ENCODE results near the gene GALR1.
"Not testable (repeated sequence)": the region's sequence is repeated elsewhere in the genome, so short reads cannot be mapped to it uniquely, and the experiment has no call there.

The GALR1 gene

DNA sequence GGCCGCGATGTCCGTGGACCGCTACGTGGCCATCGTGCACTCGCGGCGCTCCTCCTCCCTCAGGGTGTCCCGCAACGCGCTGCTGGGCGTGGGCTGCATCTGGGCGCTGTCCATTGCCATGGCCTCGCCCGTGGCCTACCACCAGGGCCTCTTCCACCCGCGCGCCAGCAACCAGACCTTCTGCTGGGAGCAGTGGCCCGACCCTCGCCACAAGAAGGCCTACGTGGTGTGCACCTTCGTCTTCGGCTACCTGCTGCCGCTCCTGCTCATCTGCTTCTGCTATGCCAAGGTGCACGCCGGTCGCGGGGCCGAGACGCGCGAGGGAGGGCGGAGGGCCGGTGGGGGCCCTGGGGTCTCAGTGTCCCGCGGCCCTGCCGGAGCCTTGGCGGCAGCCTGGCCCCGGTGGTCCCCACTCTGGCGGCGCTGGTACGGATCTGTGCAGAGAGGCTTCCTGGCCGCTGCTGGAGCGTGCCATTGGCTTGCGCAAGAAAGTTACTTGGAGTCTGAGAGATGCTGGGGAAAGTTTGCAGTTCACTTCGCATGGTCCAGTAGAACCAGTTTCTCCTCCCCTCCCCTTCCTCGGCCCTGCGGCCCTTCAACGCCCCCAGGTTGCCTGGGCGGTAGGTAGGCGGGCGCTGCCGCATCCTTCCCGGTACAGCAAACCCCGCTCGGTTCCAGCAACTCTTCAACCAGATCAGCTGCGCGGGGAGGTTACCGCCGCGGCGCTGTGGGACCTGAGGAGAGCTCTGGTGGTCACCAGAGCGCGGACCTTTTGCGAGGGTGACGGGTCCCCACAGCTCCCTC lies 1.5 kb downstream of the GALR1 start:
- no peak for DNase-seq (ENCODE audit: low read depth in 2 of 2)

DNA sequence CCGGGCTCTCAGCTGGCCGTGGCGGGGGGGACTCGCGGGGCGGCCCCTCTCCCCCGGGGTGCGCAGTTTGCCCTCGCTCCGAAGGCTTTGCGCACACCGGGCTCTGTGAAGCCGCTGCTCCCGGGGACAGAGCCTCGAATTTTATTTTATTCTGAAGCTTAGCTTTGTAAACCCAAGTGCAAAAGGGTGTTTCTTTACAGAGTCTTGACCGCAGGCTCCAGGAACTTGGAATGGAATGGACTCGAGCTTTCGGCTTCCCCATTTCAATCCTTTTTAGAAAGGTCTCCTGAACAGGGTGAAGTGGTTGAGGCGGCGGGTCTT lies 2.0 kb downstream of the GALR1 start:
- DNase-seq (ENCODE audit: low read depth in 2 of 2): no peak

DNA sequence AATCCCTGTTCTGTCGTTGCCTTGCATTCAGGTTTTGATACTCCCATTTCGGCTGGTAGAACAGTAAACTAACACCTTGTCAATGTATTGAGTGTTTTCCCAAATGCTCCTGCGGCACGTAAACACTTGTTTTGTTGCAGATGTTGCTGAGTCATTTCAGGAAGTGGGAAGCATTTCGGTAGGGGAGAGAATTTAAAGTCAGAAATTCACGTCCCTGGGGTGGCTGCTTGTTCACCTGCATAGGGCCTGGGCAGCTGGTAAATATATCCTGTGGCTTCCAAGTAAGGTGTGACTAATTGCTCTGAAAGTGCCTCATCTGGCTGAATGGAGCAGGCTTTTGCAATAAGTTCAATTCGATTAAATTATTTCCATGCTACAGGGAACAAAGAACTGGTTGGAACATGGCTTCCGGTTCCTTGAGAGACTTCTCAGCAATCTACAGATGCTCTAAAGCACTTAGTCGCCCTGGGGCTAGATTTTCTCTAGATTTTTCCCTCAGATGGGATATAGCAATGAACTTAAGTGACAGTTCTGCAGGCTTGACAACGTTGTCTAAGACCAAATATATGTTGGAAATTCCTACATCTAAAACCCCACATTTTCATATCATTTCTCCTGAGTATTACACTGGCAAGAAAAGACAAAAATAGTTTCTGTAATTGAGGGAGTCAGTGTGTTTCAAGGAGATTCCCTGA lies 5.2 kb downstream of the GALR1 start:
- DNase-seq (ENCODE audit: low read depth in 2 of 2): no peak

DNA sequence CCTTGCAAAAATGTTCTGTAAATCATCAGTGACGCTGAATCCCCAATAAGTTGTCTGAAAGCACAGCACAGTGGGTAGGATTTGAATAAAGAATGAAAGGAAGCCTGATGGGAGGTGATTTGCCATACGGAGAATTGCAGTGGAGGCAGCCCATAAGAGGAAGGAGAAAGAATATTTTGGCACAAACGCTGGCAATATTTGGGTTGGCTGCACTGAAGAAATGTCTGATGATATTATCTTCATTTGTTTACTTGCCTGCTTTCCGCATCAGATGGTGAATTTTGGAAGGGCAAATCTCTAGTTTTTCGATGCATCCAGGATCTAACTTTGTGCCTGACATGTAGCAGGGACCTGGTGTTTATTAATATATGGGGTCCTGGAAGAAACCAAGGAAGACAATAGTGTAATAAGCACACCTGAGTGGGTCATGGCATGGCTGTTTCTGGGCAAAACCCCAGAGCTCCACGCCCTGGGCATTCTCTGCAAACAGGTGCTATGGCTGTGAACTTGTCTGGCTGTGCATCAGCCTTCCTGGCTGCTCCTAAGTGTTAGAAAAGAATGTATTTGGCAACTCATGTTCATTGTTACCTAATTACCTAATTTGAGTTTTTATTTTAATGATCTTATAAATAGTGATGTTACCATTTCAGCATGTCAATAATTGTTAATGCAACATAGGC lies 5.9 kb downstream of the GALR1 start:
- no peak for DNase-seq (ENCODE audit: low read depth in 2 of 2)

DNA sequence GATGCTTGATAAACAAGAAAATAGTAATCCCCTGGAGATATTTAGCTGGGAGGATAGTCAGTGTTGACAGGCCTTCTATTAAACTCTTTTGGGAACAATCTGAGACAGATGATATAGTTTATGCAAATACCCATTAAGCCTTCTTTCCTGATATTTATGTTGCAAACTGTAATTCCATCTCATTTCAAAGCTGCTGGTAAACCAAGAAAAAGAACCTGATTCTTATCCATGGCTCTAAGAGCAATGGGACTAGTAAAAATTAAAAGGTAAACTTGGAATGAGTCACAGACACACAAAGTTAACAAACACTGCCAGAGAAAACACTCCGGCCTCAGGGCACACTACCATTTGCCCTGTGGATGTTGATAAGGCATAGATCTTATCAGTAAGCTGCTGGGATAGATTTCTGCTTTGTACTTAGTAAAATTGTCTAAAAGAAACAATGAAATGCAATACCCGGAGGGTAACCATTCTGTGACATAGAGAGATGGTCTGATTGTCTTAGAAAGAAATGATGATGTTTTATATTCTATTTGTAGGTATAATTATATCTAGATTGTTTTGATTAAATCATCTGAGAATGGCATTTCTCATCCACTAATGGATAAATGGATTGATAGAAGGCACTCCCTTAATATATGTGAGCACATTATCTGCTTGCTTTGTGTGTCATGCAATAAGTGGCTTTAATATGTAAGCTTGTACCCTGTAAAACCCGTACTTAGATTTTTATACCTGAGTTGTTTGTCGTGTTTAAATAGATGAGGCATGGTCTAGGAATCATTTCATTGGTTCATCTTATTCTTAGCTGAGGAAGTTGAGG lies 13.2 kb downstream of the GALR1 start:
- no peak for DNase-seq (ENCODE audit: low read depth in 2 of 2)

DNA sequence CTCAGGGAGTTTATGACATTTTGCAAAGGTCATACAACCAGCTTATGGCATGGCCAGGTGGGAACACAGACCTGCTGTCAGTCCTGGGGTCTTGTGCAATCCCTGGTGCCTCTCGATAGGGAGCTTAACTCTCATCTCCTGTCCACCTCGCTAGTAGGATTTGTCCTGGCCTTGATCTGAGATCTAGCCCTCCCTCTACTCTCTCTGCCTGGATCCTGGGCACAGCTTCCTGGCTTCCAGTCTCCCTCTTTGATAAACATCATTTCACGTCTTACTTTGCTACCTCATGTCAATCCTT lies 13.8 kb downstream of the GALR1 start:
- no peak for DNase-seq (ENCODE audit: low read depth in 2 of 2)

DNA sequence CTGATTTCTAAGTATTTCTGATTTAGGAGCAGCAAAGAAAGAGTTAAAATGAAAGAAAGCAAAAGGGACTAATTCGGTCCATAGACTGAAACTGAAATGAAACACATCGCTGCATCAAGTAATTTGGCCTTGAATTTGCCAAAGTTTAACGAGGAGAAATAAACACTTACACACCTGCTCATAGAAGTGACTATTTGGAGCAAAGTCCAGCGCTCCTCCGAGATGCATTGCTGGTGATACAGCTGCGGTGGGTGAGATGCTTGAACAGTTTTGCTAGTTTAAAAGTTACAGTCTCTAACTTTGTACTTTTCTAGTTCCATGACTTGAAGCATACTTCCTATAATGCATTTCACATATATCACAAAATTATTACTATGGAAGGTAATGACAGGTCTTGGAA lies 18.3 kb downstream of the GALR1 start:
- DNase-seq (ENCODE audit: low read depth in 2 of 2): no peak

DNA sequence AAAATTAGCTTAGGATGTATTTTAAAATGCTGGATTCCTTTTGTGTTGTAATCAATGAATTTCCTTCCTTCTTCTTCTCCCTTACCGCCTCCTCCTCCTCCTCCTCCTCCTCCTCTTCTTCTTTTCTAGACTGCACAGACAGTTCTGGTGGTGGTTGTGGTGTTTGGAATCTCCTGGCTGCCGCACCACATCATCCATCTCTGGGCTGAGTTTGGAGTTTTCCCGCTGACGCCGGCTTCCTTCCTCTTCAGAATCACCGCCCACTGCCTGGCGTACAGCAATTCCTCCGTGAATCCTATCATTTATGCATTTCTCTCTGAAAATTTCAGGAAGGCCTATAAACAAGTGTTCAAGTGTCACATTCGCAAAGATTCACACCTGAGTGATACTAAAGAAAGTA lies 18.8 kb downstream of the GALR1 start:
- no peak for DNase-seq (ENCODE audit: low read depth in 2 of 2)

DNA sequence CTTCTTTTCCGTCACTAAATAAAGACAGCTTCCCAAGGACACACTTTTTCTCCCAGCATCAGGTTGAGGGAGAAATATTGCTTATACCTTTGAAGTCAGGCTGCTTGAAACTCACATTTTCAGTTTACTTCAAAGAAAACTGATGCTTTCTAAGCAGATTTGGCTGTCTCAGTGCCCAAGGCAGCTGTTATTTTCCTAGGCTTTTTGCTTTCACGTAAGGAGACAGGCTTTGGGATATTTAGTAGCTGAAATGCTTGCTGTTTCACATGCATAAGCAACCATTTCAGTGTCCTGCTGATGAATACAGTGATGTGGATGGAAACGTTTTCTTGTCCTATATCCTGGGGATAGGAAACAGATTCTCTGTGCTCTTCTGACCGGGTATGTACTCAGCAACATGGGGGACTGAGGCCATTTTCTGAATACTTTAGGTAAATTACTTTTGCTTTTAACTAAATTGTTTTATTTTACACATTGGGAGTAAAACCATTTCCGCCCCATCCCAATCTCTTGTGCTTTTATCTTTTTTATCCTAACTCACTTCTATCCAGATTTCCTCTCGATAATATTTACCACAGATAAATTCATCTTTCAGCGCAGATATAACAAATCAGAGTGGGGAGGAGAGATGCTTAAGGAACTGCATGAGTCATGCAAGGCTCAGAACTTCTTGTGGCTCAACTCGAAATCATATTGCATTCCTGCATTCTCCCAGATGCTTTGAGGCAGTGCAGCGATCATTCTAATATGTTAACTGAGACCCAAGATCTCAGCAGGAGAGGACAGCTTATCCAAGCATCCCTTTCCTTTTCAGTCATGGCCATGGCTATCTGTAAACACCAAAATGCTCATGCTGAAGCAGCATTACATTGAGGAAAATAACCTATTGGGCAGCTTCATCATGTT lies 22.2 kb downstream of the GALR1 start:
- DNase-seq (ENCODE audit: low read depth in 2 of 2): no peak

DNA sequence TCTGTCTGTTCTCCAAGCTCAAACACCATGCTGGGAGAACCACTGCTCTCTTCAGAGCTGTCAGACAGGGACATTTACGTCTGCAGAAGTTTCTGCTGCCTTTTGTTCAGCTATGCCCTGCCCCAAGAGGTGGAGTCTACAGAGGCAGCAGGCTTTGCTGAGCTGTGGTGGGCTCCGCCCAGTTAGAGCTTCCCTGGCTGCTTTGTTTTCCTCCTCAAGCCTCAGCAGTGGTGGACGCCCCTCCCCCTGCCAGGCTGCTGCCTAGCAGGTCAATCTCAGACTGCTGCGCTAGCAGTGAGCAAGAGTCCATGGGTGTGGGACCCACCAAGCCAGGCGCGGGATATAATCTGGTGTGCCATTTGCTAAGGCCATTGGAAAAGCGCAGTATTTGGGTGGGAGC lies 41.2 kb downstream of the GALR1 start:
- not testable (repeated sequence) for DNase-seq (ENCODE audit: low read depth in 2 of 2)

DNA sequence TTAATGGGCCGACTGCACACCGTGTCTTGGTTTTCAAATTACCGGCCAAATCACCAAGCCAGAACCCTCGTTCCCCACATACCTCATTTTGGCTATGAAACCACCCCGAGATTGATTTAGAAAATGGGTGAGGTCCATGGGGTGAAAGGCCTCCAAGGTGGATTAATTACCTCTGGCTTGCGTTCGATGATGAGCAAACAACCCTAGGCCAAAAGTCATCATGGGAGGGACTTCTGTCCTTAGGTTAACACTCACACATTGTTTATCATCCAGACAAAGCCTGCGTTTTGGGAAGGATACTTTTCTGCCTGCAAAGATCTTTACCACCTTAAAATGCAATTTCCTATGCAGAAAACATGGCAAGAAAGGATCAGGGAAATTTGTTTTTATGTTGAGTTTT lies 48.5 kb downstream of the GALR1 start:
- DNase-seq (ENCODE audit: low read depth in 2 of 2): no peak

DNA sequence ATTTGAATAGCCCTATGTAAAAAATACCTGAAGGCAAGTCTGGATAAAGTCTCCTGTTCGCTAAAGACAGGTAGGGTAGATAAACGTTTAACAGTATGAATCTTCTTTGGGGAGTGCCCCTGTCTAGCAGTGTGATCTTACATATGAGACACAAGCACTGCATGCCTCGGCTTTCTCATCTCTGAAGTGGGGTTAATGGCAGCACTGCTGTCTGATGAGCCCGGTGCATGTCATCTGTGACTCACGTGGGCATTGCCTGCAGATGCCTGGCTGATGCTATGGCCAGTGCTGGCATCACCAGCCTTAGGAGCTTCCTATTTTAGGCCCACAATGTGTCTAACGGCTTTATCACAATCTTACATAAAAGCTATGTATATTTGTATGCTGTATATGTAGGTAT lies 50.1 kb downstream of the GALR1 start:
- DNase-seq (ENCODE audit: low read depth in 2 of 2): no peak

DNA sequence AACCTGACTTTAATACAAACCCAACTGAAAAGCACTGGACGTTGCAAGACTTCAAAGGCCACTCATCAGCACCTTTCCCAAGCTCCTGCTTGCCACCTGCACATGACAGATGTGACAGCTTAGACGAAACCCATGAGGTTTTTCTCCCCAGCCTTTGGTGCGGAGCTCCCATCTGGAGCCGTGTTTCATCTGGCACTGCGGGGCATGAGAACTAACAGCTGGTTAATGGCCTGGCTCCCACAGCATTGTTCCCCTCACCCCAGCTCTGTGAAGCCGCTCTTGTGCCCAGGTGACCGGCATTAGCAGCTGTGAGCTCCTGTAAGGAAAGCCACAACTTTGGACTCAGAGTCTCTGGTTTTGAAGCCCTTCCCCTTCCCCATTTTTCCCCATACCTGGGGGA lies 50.9 kb downstream of the GALR1 start:
- no peak for DNase-seq (ENCODE audit: low read depth in 2 of 2)

DNA sequence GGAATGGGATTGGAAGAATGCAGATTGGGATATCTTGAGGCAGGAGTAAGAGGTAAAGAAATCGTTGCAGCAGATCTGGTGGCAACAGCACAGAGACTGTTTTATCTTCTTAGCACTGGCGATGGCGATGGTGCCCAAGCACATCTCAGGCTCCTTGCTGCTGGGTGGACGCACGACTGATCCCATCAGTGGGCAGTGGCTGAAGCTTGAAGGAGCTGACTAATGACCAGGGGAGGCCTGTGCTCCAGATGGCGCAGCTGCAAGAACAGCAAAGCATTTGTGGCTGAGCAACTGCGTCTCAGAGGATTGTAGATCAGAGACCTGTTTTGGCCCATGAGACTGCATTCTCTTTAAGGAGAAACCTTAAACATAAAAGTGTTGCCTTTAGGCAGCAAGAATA lies 54.6 kb downstream of the GALR1 start:
- DNase-seq (ENCODE audit: low read depth in 2 of 2): no peak

DNA sequence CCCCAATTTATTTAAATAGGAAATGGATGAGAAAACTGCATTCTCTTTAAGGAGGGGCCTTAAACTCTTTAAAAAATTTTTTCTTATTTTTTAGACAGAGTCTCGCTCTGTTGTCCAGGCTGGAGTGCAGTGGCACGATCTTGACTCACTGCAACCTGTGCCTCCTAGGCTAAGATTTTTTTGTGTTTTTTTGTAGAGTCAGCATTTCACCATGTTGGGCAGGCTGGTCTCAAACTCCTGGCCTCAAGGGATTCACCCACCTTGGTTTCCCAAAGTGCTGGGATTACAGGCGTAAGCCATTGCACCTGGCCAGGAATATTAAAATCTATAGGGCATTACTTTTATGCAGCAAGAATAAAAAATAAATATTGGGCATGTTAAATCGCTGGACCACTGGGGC lies 56.0 kb downstream of the GALR1 start:
- DNase-seq (ENCODE audit: low read depth in 2 of 2): no peak

DNA sequence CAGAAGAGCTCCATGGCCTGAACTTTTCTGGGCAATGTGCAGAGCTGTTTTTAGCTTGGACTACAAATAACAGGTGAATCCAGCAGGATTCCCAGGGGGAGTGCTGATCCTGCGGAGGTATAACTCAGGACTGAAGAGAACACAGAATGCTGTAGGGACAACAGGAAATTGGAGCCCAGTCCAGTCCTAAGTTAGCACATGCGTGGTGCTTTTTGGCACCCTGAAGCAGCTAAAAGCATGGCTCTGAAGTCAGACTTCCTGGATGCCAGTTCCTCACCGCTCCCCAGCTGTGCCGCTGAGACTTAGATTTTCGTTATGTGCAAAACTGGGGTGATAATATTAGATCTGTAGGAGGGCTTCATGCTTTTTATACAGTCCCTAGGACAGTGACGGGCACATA lies 58.6 kb downstream of the GALR1 start:
- DNase-seq (ENCODE audit: low read depth in 2 of 2): no peak

DNA sequence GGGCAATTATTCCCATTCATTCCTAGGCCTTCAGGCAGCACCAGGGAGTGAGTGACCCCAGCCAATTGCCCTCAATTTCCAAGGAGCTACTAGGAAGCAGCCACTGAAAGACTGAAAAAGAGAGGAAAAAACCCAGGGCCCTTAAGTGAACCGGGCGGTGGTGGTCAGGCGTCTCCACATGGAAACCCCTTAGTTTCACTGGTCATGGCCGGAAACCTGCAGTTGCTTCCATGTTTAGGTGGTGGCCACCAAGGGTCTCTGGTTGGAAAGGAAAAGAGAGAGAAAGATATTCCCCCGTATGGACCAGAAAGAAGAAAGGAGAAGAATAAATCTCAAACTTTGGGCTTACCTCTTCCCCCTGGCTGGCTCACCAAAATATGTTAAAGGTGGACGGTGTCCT lies 64.9 kb downstream of the GALR1 start:
- DNase-seq (ENCODE audit: low read depth in 2 of 2): no peak

DNA sequence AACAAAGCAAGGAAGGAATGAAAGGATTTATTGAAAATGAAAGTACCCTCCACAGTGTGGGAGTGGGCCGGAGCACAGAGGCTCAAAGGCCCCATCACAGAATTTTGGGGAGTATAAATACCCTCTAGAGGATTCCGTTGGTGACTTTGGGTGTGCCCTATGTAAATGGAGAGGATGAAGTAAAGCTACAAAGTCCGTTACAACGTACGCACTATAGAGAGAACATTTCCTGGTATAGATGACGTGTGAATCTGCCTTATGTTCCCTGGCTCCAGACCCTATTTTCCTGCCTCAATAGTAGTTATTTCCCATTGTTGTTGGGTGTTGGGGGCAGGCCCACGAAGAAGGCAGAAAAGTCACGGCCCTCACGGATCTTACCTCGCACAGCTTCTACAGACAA lies 65.3 kb downstream of the GALR1 start:
- no peak for DNase-seq (ENCODE audit: low read depth in 2 of 2)

DNA sequence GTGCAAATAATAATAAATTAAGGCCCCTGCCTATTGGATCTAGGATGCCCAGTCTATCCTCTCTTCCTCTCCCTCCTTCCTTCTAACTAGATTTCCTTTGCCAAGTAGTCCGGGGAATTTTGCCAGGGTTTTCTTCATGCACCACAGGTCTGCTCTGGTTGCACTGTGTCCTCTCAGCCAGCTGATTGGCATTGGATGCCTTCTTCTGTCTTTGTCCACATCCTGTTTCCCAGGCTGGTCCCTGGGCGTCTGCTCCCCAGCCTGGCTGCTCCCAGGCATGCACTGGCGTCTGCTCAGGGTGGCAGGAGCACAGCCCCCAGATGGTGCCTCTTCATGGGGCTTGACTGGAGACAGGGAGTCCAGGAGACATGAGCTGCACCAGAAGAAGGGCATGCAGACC lies 66.4 kb downstream of the GALR1 start:
- no peak for DNase-seq (ENCODE audit: low read depth in 2 of 2)

DNA sequence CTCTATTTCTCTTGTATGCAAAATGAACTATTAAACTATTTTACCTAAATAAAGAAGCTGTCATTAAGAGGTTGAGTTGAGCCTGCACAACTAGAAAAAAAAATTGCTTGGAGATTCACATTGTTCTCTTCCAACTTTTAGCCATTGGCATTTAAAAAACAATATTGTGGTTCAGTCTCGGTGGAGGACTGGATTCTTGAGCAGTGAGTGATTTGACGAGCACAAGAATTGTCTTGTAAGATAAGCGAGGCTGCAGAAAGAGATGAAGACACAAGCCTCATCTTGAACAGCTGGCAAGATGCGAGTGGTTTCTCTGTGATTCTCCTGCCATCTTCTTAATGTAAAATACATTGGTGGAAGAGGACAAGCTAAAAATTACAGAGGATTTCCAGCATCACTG lies 67.0 kb downstream of the GALR1 start:
- DNase-seq (ENCODE audit: low read depth in 2 of 2): no peak

DNA sequence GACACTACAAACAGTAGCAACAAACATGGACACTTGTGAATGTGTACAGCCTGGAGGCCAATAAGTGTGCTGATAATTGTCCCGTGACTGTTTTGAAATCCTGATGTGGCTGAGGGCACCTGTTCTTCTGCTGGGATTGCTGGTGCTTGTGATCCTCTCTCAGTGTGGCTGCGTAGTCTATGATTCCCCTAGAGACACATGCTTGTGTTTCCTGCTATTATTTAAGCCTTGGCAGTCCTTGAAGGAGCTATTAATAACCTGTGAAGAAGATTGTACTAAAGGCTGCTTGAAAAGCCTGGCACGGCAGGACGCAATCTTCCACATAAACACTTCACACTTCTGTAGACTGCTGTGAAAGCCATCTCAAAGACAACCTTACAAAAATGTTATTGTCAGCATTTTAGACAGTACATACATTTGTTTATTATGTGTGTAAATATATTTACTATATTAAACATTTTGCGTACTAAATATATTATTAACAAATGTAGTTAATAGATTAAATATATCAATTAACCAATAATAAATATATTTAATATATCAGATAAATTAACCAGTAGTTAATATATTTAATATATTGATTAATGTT lies 71.4 kb downstream of the GALR1 start:
- DNase-seq (ENCODE audit: low read depth in 2 of 2): no peak
